NOMO-1 (cell line): ENCODE results near the gene LAMA2.
"Not testable (repeated sequence)": the region's sequence is repeated elsewhere in the genome, so short reads cannot be mapped to it uniquely, and the experiment has no call there.

ENCODE experiments used
- DNase-seq, 2 experiments: peaks; one replicate each; lab custom pipeline; 2025; ENCODE audit not compliant: unreplicated experiment in 2 of 2; lab: John Stamatoyannopoulos, UW

LAMA2 gene

DNA sequence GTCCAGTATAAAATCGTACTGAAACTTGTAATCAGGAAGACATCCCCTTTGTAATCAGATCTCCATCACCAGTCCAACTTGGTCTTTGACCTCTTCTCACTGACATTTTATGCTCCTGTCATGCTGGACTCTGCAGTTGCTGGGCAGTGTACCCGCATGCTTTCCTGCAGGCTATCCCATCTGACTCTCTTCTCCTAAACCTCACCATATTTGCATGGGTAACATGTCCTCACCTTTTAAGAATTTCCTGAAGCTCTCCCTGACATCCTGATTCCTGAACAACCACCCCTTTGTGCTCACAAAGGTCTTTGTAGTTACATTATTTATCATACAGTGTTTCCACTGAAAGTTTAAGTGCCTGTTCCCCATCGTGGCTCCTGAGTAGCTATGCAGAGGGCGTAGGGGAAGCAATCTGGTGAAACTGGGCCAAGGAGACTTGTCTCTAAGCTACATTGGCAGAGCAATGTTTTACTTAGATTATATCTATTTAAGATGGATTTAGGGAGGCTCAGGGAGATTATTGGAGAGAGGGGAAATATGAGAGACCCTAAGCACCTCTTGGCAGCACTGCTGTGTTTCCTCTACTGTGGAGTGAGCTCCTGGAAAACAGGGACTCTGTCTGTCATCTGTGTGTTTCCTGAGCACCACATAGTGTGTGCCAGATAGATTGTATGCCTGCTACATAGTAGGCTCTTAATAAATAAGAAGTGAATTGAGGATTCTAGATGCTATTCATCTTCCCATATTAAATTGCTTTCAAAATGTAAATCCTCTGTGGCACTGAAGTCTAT is 124.0 kb downstream of the LAMA2 start:
- DNase-seq = no peak

DNA sequence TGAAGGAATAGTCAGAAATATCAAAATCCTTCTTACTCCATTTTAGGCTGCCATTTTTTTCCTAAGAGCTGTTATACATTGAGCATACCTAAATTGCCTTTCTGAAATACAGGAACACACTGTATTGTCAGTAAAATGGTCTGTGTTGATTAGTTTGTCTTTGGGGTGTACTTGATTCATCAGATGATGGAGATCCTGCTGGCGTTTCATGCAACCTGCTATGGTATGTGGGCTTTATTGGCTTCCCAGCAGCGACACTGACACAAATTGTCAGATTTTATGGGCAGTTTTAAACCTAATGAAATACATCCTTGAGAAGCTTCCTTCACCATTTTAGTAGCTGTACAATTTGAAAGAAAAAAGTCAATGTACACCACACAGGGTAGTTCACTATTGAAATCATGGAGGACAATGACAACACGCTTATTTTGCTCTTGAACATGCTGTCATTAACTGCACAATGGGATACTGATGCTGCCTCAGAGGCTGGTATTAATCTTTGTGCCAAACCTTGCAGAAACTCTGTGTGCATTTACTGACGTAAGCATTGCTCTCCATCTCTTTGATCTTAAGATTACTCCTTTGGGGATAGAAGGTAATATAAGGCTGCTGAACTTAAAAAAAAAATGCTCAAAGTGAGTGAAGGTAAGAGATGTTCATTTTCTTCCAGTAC is 124.9 kb downstream of the LAMA2 start:
- DNase-seq = no peak

DNA sequence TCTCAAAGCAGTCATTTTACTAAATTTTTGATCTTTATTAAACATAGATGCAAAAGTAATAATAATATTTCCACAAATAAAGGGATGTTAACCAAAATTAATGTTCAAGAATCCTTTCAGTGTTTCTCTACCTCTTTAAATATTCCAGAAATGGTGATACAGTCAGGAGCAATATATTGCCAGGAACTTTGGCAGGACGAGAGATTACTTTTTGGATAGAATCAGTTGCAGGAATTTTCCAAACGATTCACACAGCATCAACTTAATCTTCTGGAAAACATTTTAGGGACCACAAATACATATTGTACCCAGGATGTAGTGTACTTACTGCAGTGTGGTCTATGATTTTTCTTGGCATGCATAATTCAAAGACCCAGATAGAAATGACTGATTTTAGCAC is 125.7 kb downstream of the LAMA2 start:
- DNase-seq = no peak

DNA sequence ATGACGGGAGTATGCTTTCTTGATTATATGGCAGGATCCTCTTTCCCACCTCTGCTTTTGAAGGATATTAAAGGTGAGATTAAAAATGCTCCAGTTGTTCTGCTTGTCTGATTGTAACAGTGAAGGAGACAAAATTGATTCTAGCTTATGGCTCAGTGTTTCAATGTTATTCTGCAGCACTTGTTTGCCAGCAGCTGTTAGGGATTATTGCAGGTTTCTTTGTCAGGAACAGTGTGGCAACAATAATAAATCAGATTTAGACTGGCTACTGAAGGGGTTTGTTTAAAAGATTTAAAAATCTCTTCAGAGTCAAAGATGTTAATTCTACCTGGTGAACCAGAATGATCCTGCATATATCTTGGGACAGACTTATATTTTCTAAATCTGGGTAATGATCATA is 126.9 kb downstream of the LAMA2 start:
- no peak for DNase-seq

DNA sequence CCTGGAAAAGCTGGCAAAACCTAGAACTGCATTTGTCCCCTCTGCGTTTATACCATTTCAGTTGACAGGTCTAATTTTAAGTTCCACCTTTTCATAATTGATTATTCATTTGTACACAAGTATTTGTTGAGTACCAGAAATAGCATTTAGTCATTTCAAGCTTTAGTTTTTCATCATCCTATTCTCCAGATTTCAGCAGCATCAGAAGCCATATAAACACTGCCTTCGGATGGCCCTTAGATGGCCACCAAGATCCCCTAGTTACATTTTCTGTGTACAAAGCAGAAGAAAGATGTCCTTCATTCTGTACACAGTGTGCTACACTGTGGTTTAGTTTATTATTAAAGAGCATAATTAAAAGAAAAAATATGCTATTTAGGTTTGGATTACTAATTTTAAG is 131.4 kb downstream of the LAMA2 start:
- no peak for DNase-seq

DNA sequence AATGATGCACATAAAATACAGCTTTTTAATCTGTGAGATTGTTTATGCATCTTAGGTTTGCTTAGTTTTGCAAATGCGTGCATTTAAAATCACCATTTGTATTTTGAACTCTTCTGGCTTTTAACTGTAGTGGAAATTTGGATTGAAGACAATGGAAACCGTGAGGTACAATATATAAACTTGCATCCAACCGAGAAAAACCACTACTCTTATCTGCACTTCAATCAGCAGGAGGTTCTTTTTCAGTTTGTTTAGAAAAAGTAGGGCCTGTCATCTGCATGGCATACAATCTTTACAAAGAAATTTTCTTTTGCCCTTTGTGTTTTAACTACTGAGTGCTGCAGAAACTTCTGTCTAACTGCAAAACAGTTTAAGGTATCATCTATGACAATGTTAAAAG is 132.8 kb downstream of the LAMA2 start:
- no peak for DNase-seq

DNA sequence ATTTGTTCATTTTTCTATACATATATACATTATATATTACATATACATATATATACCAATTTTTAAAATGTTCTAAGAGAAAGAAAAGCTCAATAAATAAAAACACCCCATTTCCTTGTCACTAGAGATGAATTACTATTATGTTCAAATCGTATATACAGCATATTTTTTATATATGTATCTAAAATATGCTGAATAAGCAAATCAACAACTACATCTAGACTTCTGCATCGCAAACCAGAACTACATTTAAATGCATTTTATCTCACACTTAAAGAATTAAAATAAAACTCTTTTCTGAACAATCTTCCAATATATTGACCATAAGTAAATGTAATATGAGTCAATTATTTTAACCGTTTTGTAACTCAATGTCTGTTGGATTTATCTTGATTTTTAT is 133.9 kb downstream of the LAMA2 start:
- DNase-seq = no peak

DNA sequence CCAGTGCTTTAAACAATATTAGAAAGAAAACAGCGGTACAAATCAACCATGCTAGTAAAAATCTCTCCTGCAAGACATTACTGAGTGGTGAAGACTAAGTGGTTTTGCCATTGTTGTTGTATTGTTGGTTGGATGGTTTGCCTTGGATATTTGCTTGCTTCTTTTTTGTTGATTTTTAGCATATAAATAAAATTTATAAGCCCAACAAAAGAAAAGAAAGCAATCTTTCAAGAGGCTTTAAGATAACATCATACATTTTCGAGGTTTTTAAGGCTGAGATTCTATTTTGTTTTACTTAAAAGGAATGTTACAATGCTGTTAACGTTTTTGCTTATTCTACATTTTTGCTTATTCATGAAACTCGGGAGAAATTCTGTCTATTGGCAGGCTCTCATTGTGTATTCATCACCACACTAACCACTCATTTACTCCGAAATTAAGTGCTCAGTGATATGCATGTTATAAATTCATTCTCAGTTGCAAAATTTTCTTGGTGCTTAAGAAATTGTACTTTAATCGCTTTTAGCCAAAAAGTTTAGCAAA is 139.1 kb downstream of the LAMA2 start:
- DNase-seq = no peak

DNA sequence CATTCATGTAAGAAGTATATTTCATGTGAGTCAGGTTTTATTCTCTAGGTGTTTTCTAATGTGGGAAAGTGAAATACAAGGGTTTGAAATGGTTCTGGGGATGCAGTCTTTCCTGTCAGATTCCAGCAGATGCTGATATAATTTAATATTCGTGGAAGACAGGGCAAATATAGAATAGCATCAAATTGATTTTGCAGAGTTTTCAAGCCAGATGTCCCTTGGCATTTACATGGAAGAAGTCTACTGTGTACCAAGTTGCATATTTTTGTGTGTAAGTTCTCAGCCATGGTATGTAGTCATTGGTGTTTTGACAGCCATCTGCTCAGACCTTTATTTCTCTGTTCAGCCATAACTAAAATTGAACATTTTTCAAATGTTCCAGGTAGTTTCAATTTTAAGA is 143.7 kb downstream of the LAMA2 start:
- DNase-seq = no peak

DNA sequence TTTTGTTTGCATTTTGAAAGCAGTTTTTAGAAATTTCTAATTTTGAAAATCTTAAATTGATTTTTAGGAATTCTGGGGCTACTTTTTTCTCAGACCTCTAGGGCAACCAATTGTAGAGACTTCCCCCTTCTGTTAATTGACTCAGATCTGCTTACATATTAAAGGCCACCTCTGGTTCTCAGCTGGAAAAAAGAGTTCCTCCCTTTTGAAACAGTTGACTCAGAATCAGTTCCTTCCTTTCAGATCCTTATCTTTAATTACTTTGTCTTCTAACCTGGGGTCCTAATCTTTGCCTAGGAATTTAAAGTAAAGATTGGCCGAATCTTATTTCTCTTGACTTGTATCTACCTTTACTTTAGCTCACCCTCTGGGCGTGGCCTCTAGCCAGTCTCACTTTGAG is 146.8 kb downstream of the LAMA2 start:
- DNase-seq = no peak

DNA sequence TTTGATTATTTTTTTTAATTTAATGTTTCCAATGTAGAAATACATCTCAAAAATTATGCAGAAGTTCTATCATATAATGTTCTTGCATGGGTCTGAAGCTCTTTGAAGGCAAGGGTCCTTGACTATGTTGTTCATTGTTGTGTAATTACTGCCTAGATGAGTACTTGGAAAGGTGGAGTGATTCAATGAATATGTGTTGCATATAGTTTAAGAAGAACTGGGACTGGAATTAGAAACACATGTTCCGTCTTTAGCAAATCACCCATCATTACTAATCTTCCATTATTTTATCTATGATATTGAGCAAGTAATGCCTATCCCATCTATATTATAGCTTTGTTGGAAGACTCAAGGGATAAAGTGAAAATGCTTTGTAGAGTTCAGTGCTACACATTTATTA is 147.3 kb downstream of the LAMA2 start:
- no peak for DNase-seq

DNA sequence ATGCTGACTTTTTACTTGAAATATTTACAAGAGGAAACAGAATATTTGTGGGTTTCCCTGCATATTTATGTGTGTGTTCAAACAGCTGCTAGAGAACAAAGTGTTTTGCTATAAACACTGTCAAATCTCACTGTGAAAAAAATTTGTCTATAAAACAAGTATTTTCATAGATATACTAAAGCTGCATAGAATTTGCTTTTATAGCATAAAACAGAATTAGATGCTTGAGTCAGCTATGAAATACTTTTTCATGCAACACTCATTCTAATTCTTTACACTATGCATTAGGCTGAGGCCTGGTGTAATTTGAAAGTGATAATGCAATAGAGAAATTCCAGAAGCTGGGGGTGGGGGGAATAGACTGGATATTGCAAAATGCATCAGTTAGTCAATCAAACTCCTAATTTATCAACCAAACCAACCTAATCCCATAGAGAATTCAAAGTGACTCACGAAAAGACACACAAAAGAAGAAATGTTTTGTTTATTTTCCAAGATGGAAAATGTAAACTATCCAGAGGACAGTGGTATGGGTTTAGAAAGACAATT is 148.2 kb downstream of the LAMA2 start:
- no peak for DNase-seq

DNA sequence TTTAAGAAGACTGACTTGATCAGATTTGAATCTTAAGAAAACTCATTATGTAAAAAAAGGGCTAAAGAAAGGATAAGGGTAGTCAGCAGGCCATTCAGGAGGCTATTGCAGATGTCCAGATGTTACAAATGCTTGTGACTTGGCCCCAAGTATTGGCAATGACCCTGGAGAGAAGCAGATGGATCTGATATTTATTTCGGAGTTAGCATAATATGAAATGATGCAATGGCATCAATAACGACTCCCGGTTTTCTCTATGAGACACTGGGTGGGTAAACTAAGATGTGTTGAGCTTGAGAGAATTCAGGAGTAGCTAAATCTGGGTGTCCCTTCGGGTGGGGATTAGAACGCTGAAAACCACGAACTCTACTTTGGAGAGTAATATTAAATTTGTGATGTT is 149.7 kb downstream of the LAMA2 start:
- DNase-seq = no peak

DNA sequence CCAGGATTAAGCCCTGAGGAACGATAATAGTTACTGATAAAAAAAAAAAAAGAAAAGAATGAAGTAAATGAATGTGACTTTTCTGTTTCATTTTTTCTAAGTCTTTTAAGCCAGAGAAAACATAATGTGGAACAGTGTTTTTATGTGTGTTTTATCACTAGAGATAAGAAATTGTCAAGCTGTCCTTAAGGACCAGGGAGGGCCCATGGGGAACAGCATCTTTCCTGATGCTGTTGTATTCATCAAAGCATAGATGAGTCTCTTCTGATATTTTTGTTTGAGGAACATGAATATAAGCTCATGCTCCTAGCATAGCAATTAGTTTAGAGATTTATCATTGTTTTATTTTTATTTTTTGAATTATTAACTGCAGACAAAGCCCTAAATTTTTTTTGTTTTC is 150.2 kb downstream of the LAMA2 start:
- no peak for DNase-seq

DNA sequence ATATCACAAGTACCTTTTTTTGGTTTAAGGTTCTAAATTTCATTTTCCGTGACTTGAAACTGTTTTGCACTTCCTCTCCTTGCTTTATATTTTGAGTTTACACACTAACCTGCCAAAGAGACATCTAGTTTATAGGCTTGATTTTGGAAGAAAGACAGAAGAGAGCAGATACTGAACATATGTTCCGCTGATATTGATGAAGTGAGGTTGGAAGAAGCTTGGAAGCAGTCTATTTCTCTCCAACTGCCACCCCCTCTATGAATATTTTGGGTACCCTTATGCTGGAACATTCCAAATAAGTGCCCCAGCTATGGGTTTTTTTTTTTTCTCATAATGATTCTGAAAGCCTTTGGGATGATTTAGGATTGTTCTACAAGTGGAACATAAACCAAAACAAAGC is 150.6 kb downstream of the LAMA2 start:
- DNase-seq = no peak

DNA sequence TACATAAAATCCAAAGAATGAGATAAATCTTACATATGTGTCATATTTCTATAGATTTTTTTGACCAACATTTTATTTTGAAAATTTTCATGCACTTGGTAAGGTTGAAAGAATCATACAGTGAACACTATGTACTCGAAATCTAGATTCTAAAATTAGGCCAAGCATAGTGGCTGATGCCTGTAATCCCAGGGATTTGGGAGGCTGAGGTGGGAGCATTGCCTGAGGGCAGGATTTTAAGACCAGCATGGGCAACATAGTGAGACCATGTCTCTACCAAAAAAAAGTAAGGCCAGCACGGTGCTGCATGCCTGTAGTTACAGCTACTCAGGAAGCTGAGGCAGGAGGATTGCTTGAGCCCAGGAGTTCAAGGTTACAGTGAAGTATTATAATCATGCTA is 158.6 kb downstream of the LAMA2 start:
- no peak for DNase-seq

DNA sequence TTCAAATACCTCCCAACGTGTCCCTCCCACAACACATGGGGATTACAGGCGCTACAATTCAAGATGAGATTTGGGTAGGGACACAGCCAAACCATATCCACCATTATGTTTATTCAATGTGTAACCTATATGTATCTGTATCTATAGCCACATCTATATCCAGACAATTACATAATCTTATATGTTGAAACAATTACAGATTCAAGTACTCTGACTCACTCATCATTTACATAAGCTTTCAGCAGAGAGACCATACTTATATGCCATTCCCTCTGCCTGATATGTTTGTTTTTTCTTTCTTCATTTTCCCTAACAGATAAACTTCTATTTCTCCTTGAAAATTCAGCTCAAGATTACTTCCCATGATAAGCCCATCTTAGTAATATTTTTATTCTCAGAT is 163.6 kb downstream of the LAMA2 start:
- no peak for DNase-seq

DNA sequence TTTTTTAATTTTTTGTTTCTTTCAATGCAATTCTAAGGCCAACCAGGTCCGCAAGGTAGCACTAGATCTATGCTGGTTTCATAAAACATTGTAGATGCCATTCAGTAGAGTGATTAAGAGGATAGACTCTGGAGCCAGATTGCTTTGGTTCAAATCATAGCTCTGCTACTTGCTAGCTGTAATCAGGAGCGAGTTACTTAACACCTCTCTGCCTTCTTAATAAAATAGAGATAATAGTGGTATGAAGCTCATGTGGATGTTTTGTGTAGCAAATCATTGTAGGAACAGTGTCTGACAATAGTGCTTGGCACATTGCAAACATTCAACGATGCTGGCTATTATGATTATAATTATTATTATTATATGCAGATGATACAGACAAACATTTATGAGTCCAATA is 164.9 kb downstream of the LAMA2 start:
- DNase-seq = no peak

DNA sequence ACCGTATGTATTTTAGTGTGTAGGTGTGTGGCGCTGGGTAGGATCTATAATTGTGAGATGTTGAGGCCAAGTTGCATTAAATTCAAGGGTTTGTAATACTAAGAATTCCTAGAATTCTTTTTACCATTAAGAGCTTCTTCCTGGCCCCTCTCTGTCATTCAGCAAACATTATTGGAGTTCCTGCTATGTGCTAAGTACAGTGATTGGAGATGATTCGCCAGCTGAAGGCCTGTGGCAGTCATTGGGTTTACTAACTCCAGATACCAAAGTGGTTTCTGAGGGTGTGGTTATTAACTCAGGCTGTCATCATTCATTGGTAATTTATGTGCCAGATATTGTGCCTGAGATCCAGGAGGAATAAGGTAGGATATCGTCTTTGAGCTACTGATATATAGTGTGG is 167.1 kb downstream of the LAMA2 start:
- no peak for DNase-seq

DNA sequence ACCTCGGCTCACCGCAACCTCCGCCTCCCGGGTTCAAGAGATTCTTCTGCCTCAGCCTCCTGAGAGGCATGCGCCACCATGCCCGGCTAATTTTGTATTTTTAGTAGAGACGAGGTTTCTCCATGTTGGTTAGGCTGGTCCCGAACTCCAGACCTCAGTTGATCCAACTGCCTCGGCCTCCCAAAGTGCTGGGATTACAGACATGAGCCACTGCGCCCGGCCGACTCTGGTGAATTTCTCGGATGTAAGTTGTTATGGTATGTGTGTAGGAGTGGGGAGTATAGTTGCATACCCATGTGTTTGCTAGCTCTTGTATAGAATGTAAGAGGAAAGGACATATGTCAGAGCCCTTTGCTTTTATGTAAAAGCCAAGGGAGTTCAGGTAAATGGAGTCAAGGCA is 170.2 kb downstream of the LAMA2 start:
- DNase-seq = not testable (repeated sequence)

DNA sequence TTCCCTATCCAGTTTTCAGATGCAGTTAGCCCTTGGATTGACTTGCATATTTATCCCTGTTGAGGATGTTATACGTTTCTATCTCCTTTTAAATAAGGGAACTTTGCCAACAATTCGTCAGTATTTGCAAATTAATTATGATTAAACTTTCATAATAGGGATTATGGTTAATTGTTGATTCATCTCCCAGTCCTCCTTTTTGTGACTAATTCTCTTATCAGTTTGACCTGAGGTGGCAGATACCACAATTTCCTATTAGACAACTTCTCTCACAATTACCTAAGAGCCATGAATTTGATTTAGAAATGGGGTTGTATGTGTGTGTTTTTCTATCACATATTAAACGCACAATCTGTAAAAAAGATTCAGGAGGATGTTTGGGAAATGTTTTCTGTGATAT is 172.9 kb downstream of the LAMA2 start:
- no peak for DNase-seq

DNA sequence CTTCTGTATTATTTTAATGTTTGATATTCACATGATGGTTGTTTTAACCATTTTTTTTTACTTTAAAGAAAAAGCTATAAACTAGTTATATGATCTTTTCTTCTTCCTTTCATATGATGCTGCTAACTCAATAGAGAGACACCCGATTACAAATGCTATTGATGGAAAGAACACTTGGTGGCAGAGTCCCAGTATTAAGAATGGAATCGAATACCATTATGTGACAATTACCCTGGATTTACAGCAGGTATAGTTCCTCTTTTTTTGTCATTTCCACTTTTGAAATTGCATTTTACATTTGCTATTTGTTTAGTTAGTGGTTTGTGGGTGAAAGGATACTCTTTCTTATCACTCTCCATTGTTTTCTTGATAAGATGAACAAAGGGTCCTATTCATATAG is 176.7 kb downstream of the LAMA2 start:
- no peak for DNase-seq
